Epithelial cell of prostate (primary cell): ENCODE results near the gene FNBP1L.
A peak's percentile ranks its signal among the peaks of the same experiment; 100 is the strongest.
"Not testable (repeated sequence)": the region's sequence is repeated elsewhere in the genome, so short reads cannot be mapped to it uniquely, and the experiment has no call there.

Experiments
- DNase-seq: peaks from one replicate; pipeline ENCODE4 v3.0.0-alpha.2; 2011; ENCODE audit warnings: low read depth, low spot score
- H3K27ac ChIP-seq: fragments of 450-650 bp; 2 replicates; pipeline ENCODE4 v1.5.1; 2017; ENCODE audit warnings: mild to moderate bottlenecking

Gene FNBP1L

GRCh38 chr1:93481899-93482298 is 34.0 kb downstream of the FNBP1L start:
- H3K27ac ChIP-seq, DNase-seq: not testable (repeated sequence)

GRCh38 chr1:93483200-93483599 is 35.3 kb downstream of the FNBP1L start:
- DNase-seq = no peak
- H3K27ac ChIP-seq = no peak overlapping the region

- no peak for DNase-seq
- no peak overlapping the region for H3K27ac ChIP-seq
Measured at GRCh38 chr1:93483606-93484005, 35.7 kb downstream of the FNBP1L start.

GRCh38 chr1:93488207-93488606 is 40.3 kb downstream of the FNBP1L start:
- DNase-seq = no peak
- H3K27ac ChIP-seq = no peak overlapping the region

DNA sequence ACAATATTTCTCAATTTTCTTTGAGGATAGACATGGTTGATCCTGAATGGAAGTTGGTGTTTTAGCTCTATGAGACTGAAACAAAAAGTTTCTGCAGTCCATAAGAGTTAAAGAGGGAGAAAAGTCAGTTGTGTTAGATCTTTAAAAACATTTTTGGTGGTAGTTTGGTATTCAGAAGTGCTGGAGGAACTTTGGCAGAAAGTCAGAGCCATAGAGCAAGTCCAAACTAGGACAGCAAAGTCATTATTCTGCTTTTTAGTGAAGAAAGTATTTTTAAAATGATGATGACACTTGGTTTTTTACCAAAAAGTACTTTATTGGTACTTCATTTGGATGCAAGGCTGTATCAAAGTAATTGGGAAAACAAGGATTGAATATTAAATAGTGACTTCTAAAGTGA is 41.8 kb downstream of the FNBP1L start:
- no peak for DNase-seq
- no peak overlapping the region for H3K27ac ChIP-seq

- DNase-seq = no peak
- no peak overlapping the region for H3K27ac ChIP-seq
Measured at GRCh38 chr1:93490357-93490756, 42.4 kb downstream of the FNBP1L start.

- DNase-seq = no peak
- H3K27ac ChIP-seq = no peak overlapping the region
Measured at GRCh38 chr1:93495911-93496310, 48.0 kb downstream of the FNBP1L start.

DNA sequence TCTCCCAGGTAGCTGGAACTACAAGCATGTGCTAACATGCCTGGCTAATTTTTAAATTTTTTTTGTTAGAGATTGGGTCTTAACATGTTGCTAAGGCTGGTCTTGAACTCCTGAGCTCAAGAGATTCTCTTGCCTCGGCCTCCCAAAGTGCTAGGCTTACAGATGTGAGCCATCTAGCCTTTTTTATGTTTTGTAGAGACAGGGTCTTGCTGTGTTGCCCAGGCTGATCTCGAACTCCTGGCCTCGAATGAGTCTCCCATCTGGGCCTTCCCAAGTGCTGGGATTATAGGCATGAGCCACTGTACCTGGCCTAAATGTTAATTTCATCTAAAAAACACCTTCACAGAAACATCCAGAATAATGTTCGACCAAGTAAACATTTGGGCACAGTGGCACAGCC is 48.6 kb downstream of the FNBP1L start:
- no peak for DNase-seq
- no peak overlapping the region for H3K27ac ChIP-seq

- no peak for DNase-seq
Measured at GRCh38 chr1:93499075-93499474, 51.2 kb downstream of the FNBP1L start.

GRCh38 chr1:93499533-93499932 is 51.6 kb downstream of the FNBP1L start:
- no peak overlapping the region for H3K27ac ChIP-seq
- no peak for DNase-seq

More at GRCh38 chr1:93499075-93499474, 51.2 kb downstream of the FNBP1L start:
- H3K27ac ChIP-seq = no peak overlapping the region

DNA sequence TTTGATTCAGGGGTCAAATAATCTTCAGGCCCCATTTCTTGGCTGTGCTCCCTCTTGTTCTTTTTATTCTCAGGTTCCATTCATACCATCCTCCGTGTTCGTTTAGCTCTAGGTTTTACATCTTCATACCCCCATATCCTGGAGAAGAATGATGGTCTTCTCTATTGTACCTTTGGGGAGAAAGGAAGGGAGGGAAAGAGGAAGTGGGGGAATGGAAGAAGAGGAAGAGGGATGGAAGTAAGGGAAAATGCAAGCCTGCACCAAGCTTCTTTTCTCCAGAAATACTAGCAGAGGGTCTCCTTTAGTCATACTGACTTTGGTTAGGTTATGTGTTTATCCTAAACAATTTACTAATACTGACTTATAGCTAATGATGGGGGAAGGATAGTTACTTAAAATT is 52.4 kb downstream of the FNBP1L start:
- no peak overlapping the region for H3K27ac ChIP-seq
- DNase-seq = no peak

DNA sequence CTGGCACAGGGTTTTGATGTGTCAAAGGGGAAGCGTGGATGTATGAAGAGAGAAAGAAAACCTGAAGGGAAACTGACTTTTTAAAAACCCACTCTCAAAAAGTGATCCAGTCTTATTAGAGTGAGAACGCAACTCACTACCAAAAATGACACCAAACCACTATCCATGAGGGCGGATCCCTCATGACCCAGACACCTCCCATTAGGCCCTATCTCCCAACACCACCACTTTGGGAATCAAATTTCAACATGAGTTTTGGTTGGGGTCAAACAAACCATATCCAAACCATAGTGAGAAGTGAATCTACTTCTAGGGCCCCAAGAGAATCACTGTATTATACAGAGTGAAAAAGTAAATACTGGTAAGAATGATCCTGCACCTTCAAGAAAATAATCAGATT is 53.5 kb downstream of the FNBP1L start:
- no peak for DNase-seq
- H3K27ac ChIP-seq = no peak overlapping the region

DNA sequence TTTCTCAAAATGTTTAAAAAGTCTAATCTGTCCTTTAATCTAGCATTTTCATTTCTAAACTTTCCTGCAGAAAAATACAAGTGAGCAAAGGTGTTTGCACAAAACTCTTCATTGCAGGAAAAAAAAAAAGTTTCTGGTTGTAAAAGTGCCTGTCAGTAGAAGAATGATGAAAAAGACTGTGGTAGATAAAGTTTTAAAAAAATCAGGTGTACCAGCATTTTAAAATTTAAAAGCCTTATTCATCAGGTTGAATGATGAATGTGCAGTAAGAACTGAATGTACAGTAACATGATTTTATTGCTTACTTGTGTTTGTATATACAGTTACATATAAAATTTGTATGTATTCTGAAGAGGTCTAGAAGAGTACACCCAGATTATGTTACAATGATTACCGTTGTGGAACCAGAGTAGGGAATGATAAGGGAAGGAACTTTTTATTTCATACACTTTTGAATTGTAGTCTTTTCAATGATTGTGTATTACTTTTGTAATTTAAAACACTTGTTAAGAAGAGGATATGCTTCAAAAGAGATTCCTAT is 54.0 kb downstream of the FNBP1L start:
- DNase-seq = no peak
- H3K27ac ChIP-seq = no peak overlapping the region

- no peak overlapping the region for H3K27ac ChIP-seq
- no peak for DNase-seq
Measured at GRCh38 chr1:93502571-93502970, 54.7 kb downstream of the FNBP1L start.

DNA sequence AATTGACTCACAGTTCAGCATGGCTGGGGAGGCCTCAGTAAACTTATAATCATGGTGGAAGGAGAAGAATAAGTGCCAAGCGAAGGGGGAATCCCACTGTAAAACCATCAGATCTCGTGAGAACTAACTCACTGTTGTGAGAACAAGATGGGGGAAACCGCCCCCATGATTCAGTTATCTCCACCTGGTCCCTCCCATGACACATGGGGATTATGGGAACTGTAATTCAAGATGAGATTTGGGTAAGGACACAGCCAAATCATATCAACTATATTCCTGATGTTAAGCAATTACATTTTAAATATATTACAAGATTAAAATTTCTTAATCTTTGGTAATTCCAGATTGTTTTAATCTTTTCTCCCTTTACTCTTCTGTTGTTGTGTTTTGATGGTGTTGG is 55.2 kb downstream of the FNBP1L start:
- DNase-seq = no peak
- H3K27ac ChIP-seq = no peak overlapping the region

DNA sequence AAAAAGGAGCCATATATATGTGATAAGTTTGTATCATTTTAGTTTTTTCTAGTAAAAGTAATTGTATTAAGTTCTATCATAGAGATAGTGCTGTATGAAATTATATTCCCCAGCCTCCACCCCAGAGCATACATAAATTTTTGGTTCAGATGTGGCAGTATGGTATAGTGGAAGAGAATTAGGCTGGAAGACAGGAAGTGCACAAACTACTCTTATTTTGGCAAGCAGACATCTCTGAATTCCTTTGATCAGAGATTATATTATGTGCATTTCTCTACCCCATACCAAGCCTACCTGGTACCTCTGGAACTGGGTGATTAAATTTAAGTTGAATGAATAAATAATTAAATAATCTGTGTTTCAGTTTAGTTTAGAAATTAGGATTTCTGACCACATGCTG is 55.9 kb downstream of the FNBP1L start:
- no peak for DNase-seq
- no peak overlapping the region for H3K27ac ChIP-seq

DNA sequence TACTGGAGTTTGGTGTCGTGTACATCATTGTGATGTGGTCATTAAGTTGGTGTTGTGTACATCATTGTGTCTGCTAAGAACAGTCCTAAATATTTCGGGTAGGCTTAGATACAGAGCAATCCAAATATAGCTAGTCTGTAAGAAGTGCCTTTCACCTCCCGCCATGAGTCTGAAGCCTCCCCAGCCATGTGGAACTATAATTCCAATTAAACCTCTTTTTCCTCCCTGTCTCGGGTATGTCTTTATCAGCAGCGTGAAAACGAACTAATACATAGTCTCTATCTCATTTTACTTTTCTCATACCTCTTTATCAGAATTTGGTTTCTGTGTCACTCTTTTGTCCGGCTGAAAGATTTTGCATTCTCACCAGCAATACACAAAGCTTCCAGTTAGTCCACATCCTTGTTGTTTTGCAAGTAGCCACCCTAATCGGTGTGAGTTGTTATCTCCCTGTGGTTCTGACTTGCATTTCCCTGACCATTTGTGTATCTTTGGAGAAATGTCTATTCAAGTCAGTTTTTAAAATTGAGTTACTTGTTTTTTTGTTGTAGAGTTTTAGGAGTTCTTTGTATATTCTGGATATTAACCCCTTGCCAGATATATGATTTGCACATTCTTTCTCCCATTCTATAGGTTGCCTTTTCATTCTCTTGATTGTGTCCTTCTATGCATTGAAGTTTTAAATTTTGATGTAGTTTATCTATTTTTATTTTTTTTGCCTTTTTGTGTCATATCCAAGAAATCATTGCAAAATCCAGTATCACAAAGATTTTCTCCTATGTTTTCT is 56.5 kb downstream of the FNBP1L start:
- no peak overlapping the region for H3K27ac ChIP-seq
- DNase-seq = no peak

DNA sequence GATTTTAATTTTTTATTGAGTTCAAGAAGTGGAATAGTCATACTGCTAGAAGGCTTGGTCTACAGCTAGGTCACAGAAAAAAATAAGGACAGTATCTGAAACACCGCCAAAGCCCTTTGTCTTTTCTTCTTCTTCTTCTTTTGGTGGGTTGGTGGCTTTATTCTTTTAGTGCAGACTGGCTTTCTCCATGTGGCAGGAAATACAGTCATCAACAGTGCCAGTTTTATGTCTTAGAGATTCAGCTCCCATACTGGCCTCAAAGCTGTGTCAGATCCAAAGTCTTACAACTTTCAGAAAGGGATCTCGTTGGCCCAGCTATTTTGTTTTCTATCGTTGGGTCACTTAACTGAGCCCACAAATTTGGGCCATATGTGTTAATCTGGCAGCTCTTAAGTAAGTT is 58.2 kb downstream of the FNBP1L start:
- DNase-seq = no peak
- no peak overlapping the region for H3K27ac ChIP-seq

DNA sequence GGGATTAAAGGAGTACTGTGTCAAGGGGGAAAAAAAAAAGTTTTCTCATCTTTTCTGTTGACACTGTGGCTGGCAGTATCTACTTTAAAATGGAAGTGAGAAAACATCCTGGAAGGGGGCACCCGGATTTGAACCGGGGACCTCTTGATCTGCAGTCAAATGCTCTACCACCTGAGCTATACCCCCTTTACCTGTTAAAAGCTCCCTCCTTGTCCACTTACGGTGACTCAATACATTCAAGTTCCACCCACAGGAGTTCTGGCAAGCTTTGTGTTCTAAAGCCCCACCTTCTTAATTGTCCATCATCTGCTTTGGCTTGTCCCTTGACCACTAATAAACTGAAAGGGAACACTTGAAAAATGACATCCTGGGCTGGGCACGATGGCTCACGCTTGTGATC is 68.2 kb downstream of the FNBP1L start:
- no peak overlapping the region for H3K27ac ChIP-seq
- DNase-seq = no peak

DNA sequence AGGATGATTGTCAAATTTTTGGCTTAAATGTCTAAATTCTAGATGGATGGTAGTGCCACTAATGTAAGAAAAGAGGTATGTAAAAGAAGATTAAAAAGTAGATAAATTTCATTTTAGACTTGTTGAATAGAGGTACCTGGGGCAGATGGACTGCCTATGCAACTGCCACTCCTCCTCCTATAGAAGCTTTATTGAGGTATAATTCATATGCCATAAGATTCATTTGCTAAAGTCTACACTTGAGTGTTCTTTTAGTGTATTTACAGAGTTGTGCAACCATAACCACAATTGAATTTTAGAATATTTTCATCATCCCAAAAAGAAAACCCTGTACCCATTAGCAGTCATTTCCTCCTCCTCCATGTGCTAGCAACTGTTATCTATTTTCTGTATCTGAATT is 70.6 kb downstream of the FNBP1L start:
- peak overlapping the region; percentile 65 for H3K27ac ChIP-seq
- no peak for DNase-seq

- peak overlapping the region; percentile 65 for H3K27ac ChIP-seq
- peak; percentile 68 for DNase-seq
Measured at GRCh38 chr1:93519199-93519829, 71.4 kb downstream of the FNBP1L start.

GRCh38 chr1:93521618-93522017 is 73.7 kb downstream of the FNBP1L start:
- DNase-seq = no peak
- H3K27ac ChIP-seq = no peak overlapping the region
